Measurements from ENCODE around the gene TPSD1. TPM values are rescaled to one million over a fixed set of nuclear protein-coding genes. Genes with fewer than 3 reads are reported as not detected.

TPSD1 gene
- total and polyA plus RNA-seq, 2 donors, result 0.14 to 1.1 TPM

DNA sequence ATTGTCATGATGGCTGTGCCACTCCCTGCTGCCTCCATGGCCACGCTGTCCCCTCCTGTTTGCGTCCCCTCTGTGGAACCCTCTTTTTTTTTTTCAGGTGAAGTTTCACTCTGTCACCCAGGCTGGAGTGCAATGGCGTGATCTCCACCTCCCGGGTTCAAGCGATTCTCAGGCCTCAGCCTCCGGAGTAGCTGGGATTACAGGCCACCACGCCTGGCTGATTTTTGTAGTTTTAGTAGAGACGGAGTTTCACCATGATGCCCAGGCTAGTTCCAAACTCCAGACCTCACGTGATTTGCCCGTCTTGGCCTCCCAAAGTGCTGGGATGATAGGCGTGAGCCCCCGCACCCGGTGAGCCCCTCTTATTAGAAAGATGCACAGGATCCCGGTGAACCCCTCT lies 42.5 kb downstream of the TPSD1 start:
- 97% methylated on average over 14 of the region's 14 CpGs for WGBS
- Histone ChIP-seq H3K36me3 (ENCODE audit: control insufficient read depth in 2 of 2, insufficient read depth in 2 of 2, low read length in 1 of 2) (no peaks in the 10 kb centered on the region), H3K27ac (ENCODE audit: low read depth in 1 of 2, low read length in 1 of 2) (no peak overlapping the region), H3K9me3 (ENCODE audit: control insufficient read depth in 2 of 2, insufficient read depth in 1 of 2, low read length in 1 of 2) (no peaks in the 10 kb centered on the region), H3K27me3 (ENCODE audit: control insufficient read depth in 2 of 2, insufficient read depth in 1 of 2, low read length in 1 of 2) (peaks cover 0 to 45% of the 10 kb centered on the region in 2 donors), H3K4me3 (ENCODE audit: low read length in 2 of 2) (no peak overlapping the region), H3K4me1 (ENCODE audit: control insufficient read depth in 2 of 2, insufficient read depth in 2 of 2, low read length in 2 of 2) (peaks cover 0 to 18% of the 10 kb centered on the region in 2 donors)
- no peak for DNase-seq (ENCODE audit: low read depth in 6 of 9, low spot score in 9 of 9)

DNA sequence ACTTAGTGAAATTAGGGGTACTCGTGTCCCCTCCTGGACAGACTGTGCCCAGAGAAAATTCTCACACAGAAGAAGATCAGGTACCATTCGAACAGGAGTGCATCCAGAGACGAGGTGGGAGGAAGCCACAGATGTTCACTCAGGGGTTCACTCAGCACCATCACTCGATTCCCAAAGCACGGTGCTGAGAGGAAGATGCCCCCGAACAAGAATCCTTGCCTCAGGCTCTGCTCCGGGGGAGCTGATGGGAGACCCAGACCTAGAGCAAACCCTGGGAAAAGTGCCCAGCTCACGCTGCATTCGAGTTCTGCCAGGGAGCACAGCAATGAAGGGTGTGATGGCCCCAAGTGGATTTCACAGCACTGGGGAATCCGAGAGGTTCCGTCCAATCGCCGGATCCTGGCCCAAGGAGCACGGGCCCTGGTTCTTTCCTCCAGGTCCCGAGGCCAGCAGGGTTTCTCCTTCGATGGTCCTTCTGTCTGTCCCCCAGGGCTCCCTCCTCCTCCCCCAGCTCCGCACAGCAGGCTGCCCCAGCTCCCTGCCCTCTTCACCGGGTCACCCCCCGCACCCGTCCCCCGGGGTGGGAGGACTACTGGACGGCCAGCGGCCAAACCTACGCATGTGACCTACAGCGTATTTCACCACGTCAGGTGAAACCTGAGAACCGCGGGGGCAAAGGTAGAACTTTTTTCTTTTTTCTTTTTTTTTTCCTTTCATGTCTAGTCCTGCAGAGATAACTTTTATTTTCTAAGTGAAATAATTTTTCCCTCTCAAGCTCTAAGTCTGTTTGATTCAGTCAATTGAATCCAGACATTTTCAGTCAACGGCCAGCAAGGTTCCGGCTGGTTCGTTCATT lies 43.4 kb downstream of the TPSD1 start:
- no peak overlapping the region for H3K4me3 ChIP-seq (ENCODE audit: low read length in 2 of 2)
- H3K4me1 ChIP-seq (ENCODE audit: control insufficient read depth in 2 of 2, insufficient read depth in 2 of 2, low read length in 2 of 2), result peaks cover 0 to 27% of the 10 kb centered on the region in 2 donors
- H3K27me3 ChIP-seq (ENCODE audit: control insufficient read depth in 2 of 2, insufficient read depth in 1 of 2, low read length in 1 of 2), result peaks cover 0 to 37% of the 10 kb centered on the region in 2 donors
- H3K27ac ChIP-seq (ENCODE audit: low read depth in 1 of 2, low read length in 1 of 2), result no peak overlapping the region
- H3K36me3 ChIP-seq (ENCODE audit: control insufficient read depth in 2 of 2, insufficient read depth in 2 of 2, low read length in 1 of 2), result no peaks in the 10 kb centered on the region
- H3K9me3 ChIP-seq (ENCODE audit: control insufficient read depth in 2 of 2, insufficient read depth in 1 of 2, low read length in 1 of 2), result no peaks in the 10 kb centered on the region
- no peak for DNase-seq (ENCODE audit: low read depth in 6 of 9, low spot score in 9 of 9)
- WGBS, result 92% methylated on average over 31 of the region's 31 CpGs

- H3K27me3 ChIP-seq (ENCODE audit: control insufficient read depth in 2 of 2, insufficient read depth in 1 of 2, low read length in 1 of 2), result peaks cover 0 to 33% of the 10 kb centered on the region in 2 donors
- no peak overlapping the region for H3K4me3 ChIP-seq (ENCODE audit: low read length in 2 of 2)
- 87% methylated on average over 12 of the region's 12 CpGs for WGBS
- no peaks in the 10 kb centered on the region for H3K9me3 ChIP-seq (ENCODE audit: control insufficient read depth in 2 of 2, insufficient read depth in 1 of 2, low read length in 1 of 2)
- peaks cover 0 to 31% of the 10 kb centered on the region in 2 donors for H3K4me1 ChIP-seq (ENCODE audit: control insufficient read depth in 2 of 2, insufficient read depth in 2 of 2, low read length in 2 of 2)
- no peak overlapping the region for H3K27ac ChIP-seq (ENCODE audit: low read depth in 1 of 2, low read length in 1 of 2)
- no peaks in the 10 kb centered on the region for H3K36me3 ChIP-seq (ENCODE audit: control insufficient read depth in 2 of 2, insufficient read depth in 2 of 2, low read length in 1 of 2)
- DNase-seq (ENCODE audit: low read depth in 6 of 9, low spot score in 9 of 9), result no peak
Observed at GRCh38 chr16:1299868-1300203, 44.0 kb downstream of the TPSD1 start.

GRCh38 chr16:1300664-1301476 lies 45.0 kb downstream of the TPSD1 start:
- peaks cover 2 to 41% of the 10 kb centered on the region in 2 donors for H3K4me1 ChIP-seq (ENCODE audit: control insufficient read depth in 2 of 2, insufficient read depth in 2 of 2, low read length in 2 of 2)
- no peaks in the 10 kb centered on the region for H3K36me3 ChIP-seq (ENCODE audit: control insufficient read depth in 2 of 2, insufficient read depth in 2 of 2, low read length in 1 of 2)
- H3K9me3 ChIP-seq (ENCODE audit: control insufficient read depth in 2 of 2, insufficient read depth in 1 of 2, low read length in 1 of 2), result no peaks in the 10 kb centered on the region
- peak in 3 of 9 donors; percentile 60 to 66 (median 62) for DNase-seq (ENCODE audit: low read depth in 6 of 9, low spot score in 9 of 9)
- 22% methylated on average over 42 of the region's 42 CpGs for WGBS
- H3K4me3 ChIP-seq (ENCODE audit: low read length in 2 of 2), result no peak overlapping the region
- H3K27ac ChIP-seq (ENCODE audit: low read depth in 1 of 2, low read length in 1 of 2), result no peak overlapping the region
- peaks cover 0 to 28% of the 10 kb centered on the region in 2 donors for H3K27me3 ChIP-seq (ENCODE audit: control insufficient read depth in 2 of 2, insufficient read depth in 1 of 2, low read length in 1 of 2)

DNA sequence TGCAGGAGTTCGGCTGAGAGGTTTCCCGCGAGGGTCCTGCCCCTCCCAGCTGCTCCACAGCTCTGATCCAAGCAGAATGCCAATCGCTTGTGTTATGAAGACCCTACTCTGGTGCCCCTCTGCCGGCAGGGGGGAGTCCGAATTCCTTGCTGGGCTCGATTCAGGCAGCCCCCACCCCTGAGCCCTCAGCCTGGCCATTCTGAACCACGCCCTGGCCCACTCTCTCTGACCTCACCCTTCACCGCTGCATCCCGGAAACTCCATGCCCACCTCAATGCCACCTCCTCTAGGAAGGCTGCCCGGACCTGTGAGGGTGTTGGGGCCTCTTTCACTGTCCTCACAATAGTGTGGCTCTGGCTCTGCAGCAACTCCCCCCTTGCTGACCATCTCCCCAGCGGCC lies 45.7 kb downstream of the TPSD1 start:
- no peak overlapping the region for H3K27ac ChIP-seq (ENCODE audit: low read depth in 1 of 2, low read length in 1 of 2)
- H3K4me1 ChIP-seq (ENCODE audit: control insufficient read depth in 2 of 2, insufficient read depth in 2 of 2, low read length in 2 of 2), result peaks cover 3 to 48% of the 10 kb centered on the region in 2 donors
- H3K27me3 ChIP-seq (ENCODE audit: control insufficient read depth in 2 of 2, insufficient read depth in 1 of 2, low read length in 1 of 2), result peaks cover 0 to 28% of the 10 kb centered on the region in 2 donors
- 93% methylated on average over 12 of the region's 12 CpGs for WGBS
- no peaks in the 10 kb centered on the region for H3K36me3 ChIP-seq (ENCODE audit: control insufficient read depth in 2 of 2, insufficient read depth in 2 of 2, low read length in 1 of 2)
- no peak overlapping the region for H3K4me3 ChIP-seq (ENCODE audit: low read length in 2 of 2)
- DNase-seq (ENCODE audit: low read depth in 6 of 9, low spot score in 9 of 9), result no peak
- no peaks in the 10 kb centered on the region for H3K9me3 ChIP-seq (ENCODE audit: control insufficient read depth in 2 of 2, insufficient read depth in 1 of 2, low read length in 1 of 2)

DNA sequence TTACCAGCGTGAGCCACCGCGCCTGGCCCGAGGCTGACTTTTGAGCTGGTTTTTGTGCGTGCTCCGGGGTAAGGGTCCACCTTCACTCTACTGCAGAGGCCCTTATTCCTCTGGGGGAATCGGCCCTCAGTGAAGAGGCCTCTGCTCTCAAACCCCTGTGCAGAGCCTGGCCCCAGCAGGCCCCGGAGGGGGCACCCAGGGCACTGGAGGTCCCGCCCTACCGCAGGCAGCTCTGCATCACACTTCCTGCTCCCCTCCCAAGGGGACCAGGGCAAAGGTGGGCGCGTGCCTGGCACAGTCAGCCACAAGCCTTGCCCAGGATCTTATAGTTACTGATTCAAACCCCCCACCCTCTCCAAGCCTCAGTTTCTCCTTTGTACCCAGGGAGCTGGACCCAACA lies 50.0 kb downstream of the TPSD1 start:
- H3K36me3 ChIP-seq (ENCODE audit: control insufficient read depth in 2 of 2, insufficient read depth in 2 of 2, low read length in 1 of 2), result no peaks in the 10 kb centered on the region
- WGBS, result 67% methylated on average over 12 of the region's 12 CpGs
- peak overlapping the region; percentile 62 to 77 for H3K27ac ChIP-seq (ENCODE audit: low read depth in 1 of 2, low read length in 1 of 2)
- no peaks in the 10 kb centered on the region for H3K9me3 ChIP-seq (ENCODE audit: control insufficient read depth in 2 of 2, insufficient read depth in 1 of 2, low read length in 1 of 2)
- H3K27me3 ChIP-seq (ENCODE audit: control insufficient read depth in 2 of 2, insufficient read depth in 1 of 2, low read length in 1 of 2), result peaks cover 0 to 10% of the 10 kb centered on the region in 2 donors
- H3K4me3 ChIP-seq (ENCODE audit: low read length in 2 of 2), result no peak overlapping the region
- peaks cover 6 to 37% of the 10 kb centered on the region in 2 donors for H3K4me1 ChIP-seq (ENCODE audit: control insufficient read depth in 2 of 2, insufficient read depth in 2 of 2, low read length in 2 of 2)
- peak in 3 of 9 donors; percentile 36 to 54 (median 42) for DNase-seq (ENCODE audit: low read depth in 6 of 9, low spot score in 9 of 9)

GRCh38 chr16:1306334-1306733 lies 50.5 kb downstream of the TPSD1 start:
- H3K9me3 ChIP-seq (ENCODE audit: control insufficient read depth in 2 of 2, insufficient read depth in 1 of 2, low read length in 1 of 2), result no peaks in the 10 kb centered on the region
- no peak overlapping the region for H3K4me3 ChIP-seq (ENCODE audit: low read length in 2 of 2)
- no peak for DNase-seq (ENCODE audit: low read depth in 6 of 9, low spot score in 9 of 9)
- no peaks in the 10 kb centered on the region for H3K36me3 ChIP-seq (ENCODE audit: control insufficient read depth in 2 of 2, insufficient read depth in 2 of 2, low read length in 1 of 2)
- H3K27me3 ChIP-seq (ENCODE audit: control insufficient read depth in 2 of 2, insufficient read depth in 1 of 2, low read length in 1 of 2), result peaks cover 0 to 5% of the 10 kb centered on the region in 2 donors
- 74% methylated on average over 4 of the region's 4 CpGs for WGBS
- peaks cover 7 to 39% of the 10 kb centered on the region in 2 donors for H3K4me1 ChIP-seq (ENCODE audit: control insufficient read depth in 2 of 2, insufficient read depth in 2 of 2, low read length in 2 of 2)
- peak overlapping the region; percentile 53 to 77 for H3K27ac ChIP-seq (ENCODE audit: low read depth in 1 of 2, low read length in 1 of 2)

DNA sequence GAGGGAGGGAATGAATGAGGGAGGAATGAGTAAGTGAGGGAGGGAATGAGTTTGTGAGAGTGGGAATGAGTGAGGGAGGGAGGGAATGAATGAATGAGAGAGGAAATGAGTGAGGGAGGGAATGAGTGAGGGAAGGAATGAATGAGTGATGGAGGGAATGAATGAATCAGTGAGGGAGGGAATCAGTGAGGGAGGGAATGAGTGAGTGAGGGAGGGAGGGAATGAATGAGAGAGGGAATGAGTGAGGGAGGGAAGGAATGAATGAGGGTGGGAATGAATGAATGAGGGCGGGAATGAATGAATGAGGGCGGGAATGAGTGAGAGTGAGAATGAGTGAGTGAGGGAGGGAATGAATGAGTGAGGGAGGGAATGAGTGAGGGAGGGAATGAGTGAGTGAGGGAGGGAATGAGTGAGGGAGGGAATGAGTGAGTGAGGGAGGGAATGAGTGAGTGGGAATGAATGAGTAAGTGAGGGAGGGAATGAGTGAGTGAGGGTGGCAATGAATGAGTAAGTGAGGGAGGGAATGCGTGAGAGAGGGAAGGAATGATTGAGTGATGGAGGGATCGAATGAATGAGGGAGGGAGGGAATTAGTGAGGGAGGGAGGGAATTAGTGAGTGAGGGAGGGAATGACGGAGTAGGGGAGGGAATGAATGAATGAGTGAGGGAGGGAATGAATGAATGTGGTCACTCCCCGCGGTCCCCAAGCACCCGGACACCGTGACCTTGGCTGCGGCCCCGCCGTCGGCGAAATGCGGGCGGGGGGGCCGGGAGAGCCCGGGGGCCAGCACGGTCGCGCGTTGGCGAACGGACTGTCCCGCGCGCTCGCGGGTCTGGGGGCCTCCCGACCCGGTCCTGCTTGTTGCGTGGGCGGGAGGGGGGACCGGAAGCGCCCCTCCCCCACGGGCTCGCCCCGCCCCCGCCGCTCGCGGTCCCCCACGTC lies 52.4 kb downstream of the TPSD1 start:
- H3K27ac ChIP-seq (ENCODE audit: low read depth in 1 of 2, low read length in 1 of 2), result peak overlapping the region; percentile 64 to 86
- WGBS, result 5% methylated on average over 42 of the region's 43 CpGs
- no peaks in the 10 kb centered on the region for H3K9me3 ChIP-seq (ENCODE audit: control insufficient read depth in 2 of 2, insufficient read depth in 1 of 2, low read length in 1 of 2)
- peaks cover 19 to 52% of the 10 kb centered on the region in 2 donors for H3K4me1 ChIP-seq (ENCODE audit: control insufficient read depth in 2 of 2, insufficient read depth in 2 of 2, low read length in 2 of 2)
- H3K4me3 ChIP-seq (ENCODE audit: low read length in 2 of 2), result peak overlapping the region; percentile 37 to 93
- peaks cover 13 to 15% of the 10 kb centered on the region in 2 donors for H3K36me3 ChIP-seq (ENCODE audit: control insufficient read depth in 2 of 2, insufficient read depth in 2 of 2, low read length in 1 of 2)
- no peaks in the 10 kb centered on the region for H3K27me3 ChIP-seq (ENCODE audit: control insufficient read depth in 2 of 2, insufficient read depth in 1 of 2, low read length in 1 of 2)
- no peak for DNase-seq (ENCODE audit: low read depth in 6 of 9, low spot score in 9 of 9)

All from thymus (tissue), 11 donors.